HL-60/S4 (cell line): ENCODE results near the gene SOSTDC1.
"Not testable (repeated sequence)": the region's sequence is repeated elsewhere in the genome, so short reads cannot be mapped to it uniquely, and the experiment has no call there.

Experiments used
- in situ Hi-C: fragments of 300-500 bp; cut with MboI; formaldehyde crosslinking; loops from 2 replicates; pipeline ENCODE4 v1.14.3; 2022; ENCODE audit warnings: low sequenced_read_pairs

Gene SOSTDC1

GRCh38 chr7:16463520-16463919 lies 2.0 kb downstream of the SOSTDC1 start:
- in situ Hi-C loops = no loop called here

GRCh38 chr7:16462431-16462889 lies 3.1 kb downstream of the SOSTDC1 start:
- in situ Hi-C loops = no loop called here

- in situ Hi-C loops = no loop called here
Observed at GRCh38 chr7:16460789-16461493, 4.6 kb downstream of the SOSTDC1 start.

- in situ Hi-C loops = not testable (repeated sequence)
Observed at GRCh38 chr7:16456303-16456702, 9.2 kb downstream of the SOSTDC1 start.

- in situ Hi-C loops = no loop called here
Observed at GRCh38 chr7:16455591-16455990, 9.9 kb downstream of the SOSTDC1 start.

GRCh38 chr7:16450366-16450765 lies 15.2 kb downstream of the SOSTDC1 start:
- in situ Hi-C loops = no loop called here

GRCh38 chr7:16447876-16448275 lies 17.7 kb downstream of the SOSTDC1 start:
- in situ Hi-C loops = no loop called here

- in situ Hi-C loops = no loop called here
Observed at GRCh38 chr7:16446508-16446907, 19.0 kb downstream of the SOSTDC1 start.

GRCh38 chr7:16443871-16444270 lies 21.7 kb downstream of the SOSTDC1 start:
- in situ Hi-C loops = not testable (repeated sequence)

- in situ Hi-C loops = no loop called here
Observed at GRCh38 chr7:16438988-16439387, 26.6 kb downstream of the SOSTDC1 start.

GRCh38 chr7:16436306-16436705 lies 29.2 kb downstream of the SOSTDC1 start:
- in situ Hi-C loops = no loop called here

- in situ Hi-C loops = no loop called here
Observed at GRCh38 chr7:16433568-16434122, 31.9 kb downstream of the SOSTDC1 start.

GRCh38 chr7:16432425-16432731 lies 33.2 kb downstream of the SOSTDC1 start:
- in situ Hi-C loops = no loop called here

GRCh38 chr7:16431646-16432424 lies 33.7 kb downstream of the SOSTDC1 start:
- in situ Hi-C loops = no loop called here

- in situ Hi-C loops = no loop called here
Observed at GRCh38 chr7:16430133-16430532, 35.4 kb downstream of the SOSTDC1 start.

GRCh38 chr7:16428672-16429071 lies 36.9 kb downstream of the SOSTDC1 start:
- in situ Hi-C loops = no loop called here

GRCh38 chr7:16428182-16428581 lies 37.4 kb downstream of the SOSTDC1 start:
- in situ Hi-C loops = no loop called here

GRCh38 chr7:16423761-16424160 lies 41.8 kb downstream of the SOSTDC1 start:
- in situ Hi-C loops = no loop called here

- in situ Hi-C loops = no loop called here
Observed at GRCh38 chr7:16422917-16423316, 42.6 kb downstream of the SOSTDC1 start.

GRCh38 chr7:16422103-16422435 lies 43.5 kb downstream of the SOSTDC1 start:
- in situ Hi-C loops = no loop called here

GRCh38 chr7:16421333-16422102 lies 44.0 kb downstream of the SOSTDC1 start, which contains the start of gene CRPPA:
CRPPA (minus strand) TSS chr7:16421538; CDS start chr7:16421322, 216 bp downstream.
- in situ Hi-C loops = no loop called here
